Skin of body (tissue), 2 donors: ENCODE results near the gene KREMEN1. TPM values are rescaled to one million over a fixed set of nuclear protein-coding genes. Genes with fewer than 3 reads are reported as not detected.

Experiments
- DNase-seq: peaks from one replicate; lab custom pipeline; 2025; lab: John Stamatoyannopoulos, UW
- total RNA-seq: library from RNA; depleted of rRNA; stranded (reverse); fragments of >200 nt; gene quantifications from one replicate; pipeline ENCODE4 v1.2.3, GENCODE V29; 2014

The KREMEN1 gene
- total RNA-seq, 1 donor from 2014 or later, result 30.4 TPM

GRCh38 chr22:29149841-29150555, 77.2 kb downstream of the KREMEN1 start:
- DNase-seq, result no peak

- DNase-seq, result no peak
Observed at GRCh38 chr22:29150701-29151100, 77.9 kb downstream of the KREMEN1 start.

GRCh38 chr22:29151316-29151715, 78.5 kb downstream of the KREMEN1 start:
- DNase-seq, result no peak

GRCh38 chr22:29152045-29152953, 79.5 kb downstream of the KREMEN1 start:
- no peak for DNase-seq

GRCh38 chr22:29152954-29153719, 80.3 kb downstream of the KREMEN1 start:
- DNase-seq, result no peak

- peak; percentile 20 for DNase-seq
Observed at GRCh38 chr22:29154364-29155048, 81.7 kb downstream of the KREMEN1 start.

- no peak for DNase-seq
Observed at GRCh38 chr22:29155966-29156365, 83.1 kb downstream of the KREMEN1 start.

- no peak for DNase-seq
Observed at GRCh38 chr22:29156507-29156906, 83.7 kb downstream of the KREMEN1 start.

GRCh38 chr22:29157759-29158535, 85.1 kb downstream of the KREMEN1 start:
- DNase-seq, result no peak

GRCh38 chr22:29158546-29158945, 85.7 kb downstream of the KREMEN1 start:
- no peak for DNase-seq

GRCh38 chr22:29163808-29164207, 91.0 kb downstream of the KREMEN1 start:
- no peak for DNase-seq

- DNase-seq, result no peak
Observed at GRCh38 chr22:29165321-29166060, 92.7 kb downstream of the KREMEN1 start.

- no peak for DNase-seq
Observed at GRCh38 chr22:29166180-29166579, 93.3 kb downstream of the KREMEN1 start.

- no peak for DNase-seq
Observed at GRCh38 chr22:29167032-29167911, 94.4 kb downstream of the KREMEN1 start.

- no peak for DNase-seq
Observed at GRCh38 chr22:29171721-29172120, 98.9 kb downstream of the KREMEN1 start.

GRCh38 chr22:29172216-29172615, 99.4 kb downstream of the KREMEN1 start:
- DNase-seq, result no peak

- no peak for DNase-seq
Observed at GRCh38 chr22:29175312-29175835, 102.5 kb downstream of the KREMEN1 start.
